CD4-positive, alpha-beta T cell treated with Interleukin-10 for 1 hour (primary cell): Measurements from ENCODE around the gene ADCY5.

Source experiments
- DNase-seq: peaks from one replicate; pipeline ENCODE4 v3.0.0-alpha.2; 2020

Gene ADCY5

DNA sequence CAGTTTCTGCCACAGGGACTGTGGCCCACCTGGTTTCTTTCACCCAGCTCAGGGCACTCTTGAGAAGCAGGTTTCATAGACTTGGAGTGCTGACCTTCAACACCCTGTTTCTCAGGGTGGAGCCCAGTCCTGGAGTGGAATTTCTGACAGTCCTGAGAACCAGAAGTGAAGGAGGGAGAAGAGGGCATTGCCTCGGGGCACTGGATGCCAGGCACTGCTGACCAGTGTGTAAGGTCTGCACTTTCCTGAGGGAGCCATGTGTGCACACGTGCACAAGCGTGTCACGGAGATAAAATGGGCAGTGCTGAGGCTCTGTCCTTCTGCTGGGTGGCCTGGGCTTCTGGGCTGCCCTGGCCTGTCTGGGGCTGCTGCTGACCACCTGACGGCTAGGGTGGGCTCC is 128.7 kb downstream of the ADCY5 start:
- no peak for DNase-seq

DNA sequence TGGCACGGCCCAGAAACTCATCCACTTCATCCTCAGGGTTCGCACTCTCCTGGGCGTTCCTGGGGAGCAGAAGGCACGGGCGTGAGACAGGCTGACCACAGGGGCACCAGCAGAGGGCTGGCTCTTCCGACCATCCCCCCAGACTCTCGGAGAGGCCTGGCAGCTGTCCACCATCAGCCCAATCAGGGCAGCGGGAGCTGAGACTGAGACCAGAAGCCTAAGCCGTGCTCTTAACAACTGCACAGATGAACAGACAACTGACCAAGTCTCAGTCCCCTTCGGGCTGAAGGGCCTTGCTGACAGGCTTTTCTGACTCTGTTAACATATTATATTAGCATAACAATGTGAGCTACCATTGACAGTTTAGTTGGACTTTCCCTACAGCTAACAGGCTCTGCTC is 129.1 kb downstream of the ADCY5 start:
- DNase-seq = no peak

DNA sequence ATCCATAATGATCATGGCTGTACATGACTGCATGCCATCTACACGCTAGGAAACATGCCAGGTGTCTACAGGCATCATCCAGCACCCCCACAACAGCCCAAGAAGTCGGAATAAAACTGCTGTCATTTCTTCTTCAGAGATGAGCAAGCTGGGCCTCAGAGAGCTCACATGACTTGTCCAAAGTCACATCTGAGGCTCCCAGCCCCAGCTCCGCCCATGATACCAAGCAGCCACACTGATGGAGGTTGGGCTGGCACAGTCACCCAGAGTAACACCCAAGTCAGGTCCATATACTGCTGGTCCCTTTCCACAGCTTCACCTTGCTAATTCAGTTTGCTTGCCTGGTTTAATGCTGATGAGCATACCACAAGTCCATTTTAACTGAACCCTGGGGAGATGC is 130.5 kb downstream of the ADCY5 start:
- DNase-seq = no peak

DNA sequence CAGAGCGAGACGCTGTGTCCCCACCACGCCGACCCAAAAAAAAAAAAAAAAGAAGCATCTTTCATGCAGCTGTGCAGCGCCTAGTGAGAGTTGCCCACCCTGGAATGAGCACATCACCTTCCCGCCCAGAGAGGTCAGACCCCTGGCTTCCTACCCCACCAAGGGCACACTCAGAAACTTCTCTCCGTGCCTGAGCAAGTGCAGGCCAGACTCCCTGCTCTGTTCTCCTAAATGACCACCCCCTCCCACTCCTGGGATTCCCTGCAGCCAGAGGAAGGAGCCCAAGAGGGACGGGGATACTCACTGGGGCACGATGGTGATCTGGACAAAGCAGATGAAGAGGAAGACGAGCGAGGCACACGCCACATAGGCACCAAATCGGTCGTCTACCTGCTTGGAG is 131.2 kb downstream of the ADCY5 start:
- no peak for DNase-seq

DNA sequence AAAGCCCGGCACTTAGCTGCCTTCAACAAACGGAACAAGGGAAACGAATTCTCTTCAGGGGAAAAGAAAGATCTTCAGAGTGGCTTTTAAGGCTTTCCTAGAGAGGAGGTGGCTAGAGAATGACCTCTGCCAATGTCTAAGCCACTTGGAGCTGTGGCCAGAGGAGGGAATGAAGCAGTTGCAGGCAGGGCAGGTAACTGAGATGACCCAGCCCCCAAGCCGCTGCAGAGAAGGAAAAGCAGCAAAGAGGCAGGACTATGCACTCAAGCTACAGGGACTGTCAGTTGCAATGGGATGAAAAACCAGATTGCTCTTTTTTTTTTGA is 133.7 kb downstream of the ADCY5 start:
- no peak for DNase-seq

DNA sequence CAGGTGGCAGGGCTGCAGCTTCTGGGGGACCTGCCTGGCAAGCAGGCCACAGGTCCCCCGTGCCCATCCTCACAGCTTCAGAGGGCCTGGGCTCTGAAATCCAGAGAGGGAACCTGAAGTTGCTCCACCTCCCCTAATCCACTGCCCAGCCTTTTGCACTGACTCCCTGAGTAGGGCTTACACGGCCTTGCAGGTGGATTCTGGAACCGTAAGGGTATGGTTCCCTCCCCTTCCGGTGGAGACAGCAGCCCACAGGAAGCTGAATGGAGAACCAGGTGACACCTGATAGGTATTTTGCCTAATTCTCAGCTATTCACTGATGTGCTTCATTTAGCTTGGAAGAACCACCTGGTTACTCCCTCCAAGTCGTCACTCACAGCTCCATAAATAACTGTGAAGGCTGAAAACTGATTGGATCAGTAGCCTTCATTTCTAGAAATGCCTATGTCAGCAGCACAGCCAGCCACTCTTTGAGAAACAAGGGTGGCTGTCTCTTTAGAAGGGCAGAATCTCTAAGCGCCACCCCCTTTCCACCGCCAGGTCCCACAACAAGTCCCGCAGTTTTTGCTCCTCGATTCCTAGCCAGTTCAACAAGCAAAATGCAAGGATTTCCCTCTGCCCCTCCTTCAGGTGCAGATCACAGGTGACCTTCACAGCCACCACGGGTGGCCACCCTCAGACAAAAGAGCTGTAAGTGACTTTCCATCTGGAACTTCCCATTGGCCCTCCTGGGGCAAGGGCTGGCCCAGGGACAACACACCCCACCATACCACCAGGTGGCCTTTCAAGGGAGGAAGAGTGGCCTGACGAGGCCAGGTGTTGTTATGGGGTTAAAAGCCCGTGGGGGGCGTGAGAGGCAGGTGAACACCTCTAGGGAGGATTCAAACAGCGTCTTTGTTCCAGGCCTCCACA is 134.3 kb downstream of the ADCY5 start:
- no peak for DNase-seq

DNA sequence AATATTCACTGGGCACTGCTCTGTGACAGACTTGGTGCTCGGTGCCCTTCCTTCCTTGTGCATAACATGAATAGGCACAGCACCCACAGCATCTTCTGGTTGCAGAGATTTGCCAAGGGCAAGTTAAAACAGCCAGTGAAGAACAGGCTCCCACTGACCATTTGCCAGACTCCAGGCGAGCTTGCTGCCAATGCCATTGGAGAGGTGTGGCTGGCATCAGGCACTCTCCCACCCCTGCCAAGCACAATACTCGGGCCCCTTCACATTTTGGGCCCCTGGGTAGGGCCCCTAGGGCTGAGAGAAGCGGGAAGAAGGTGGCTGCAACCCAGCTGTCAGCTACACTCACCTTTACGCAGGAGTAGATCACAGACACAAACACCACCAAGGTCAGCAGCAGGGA is 135.0 kb downstream of the ADCY5 start:
- DNase-seq = no peak

GRCh38 chr3:123312331-123313265 is 136.3 kb downstream of the ADCY5 start:
- no peak for DNase-seq

DNA sequence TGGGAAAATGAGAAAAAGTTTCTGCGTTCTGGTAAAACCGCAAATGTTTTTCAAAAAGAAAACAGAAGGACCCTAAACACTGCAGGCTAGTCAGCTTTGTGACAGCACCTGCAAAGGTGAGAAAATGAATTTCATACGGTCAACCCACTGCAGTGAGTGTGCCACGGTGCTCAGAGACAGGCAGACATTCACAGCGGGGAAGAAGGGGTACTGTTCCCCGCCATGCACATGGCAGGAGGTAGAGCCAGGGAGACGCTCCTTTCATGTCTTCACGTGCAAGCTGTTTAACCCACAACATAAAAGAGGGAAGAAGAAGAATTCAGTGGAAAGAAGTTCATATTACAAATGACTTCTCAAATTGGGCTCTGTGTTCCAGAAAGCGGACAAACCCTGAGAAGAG is 137.7 kb downstream of the ADCY5 start:
- DNase-seq = no peak

DNA sequence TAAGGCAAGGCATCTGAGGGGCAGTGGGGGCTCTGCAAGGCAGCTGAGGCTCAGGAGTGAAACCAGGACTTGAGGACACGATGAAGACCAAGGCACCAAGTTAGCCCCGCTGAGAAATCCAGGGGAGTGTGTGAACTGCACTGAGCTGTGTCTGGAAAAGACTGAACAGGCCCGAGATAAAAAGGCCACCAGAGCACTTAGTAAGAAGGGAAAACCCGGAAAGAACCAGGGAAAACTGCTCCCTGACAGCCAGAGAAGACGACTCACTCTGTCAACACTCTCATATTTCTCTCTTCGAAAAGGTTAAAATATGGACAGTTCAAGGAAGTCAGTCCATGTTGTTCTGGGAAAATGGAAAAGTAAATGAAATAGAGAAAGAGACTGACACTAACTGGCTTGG is 138.1 kb downstream of the ADCY5 start:
- no peak for DNase-seq

- DNase-seq = no peak
These were observed 138.7 kb downstream of the ADCY5 start for GRCh38 chr3:123310186-123310585.

- no peak for DNase-seq
These were observed 141.8 kb downstream of the ADCY5 start for GRCh38 chr3:123307064-123307463.

DNA sequence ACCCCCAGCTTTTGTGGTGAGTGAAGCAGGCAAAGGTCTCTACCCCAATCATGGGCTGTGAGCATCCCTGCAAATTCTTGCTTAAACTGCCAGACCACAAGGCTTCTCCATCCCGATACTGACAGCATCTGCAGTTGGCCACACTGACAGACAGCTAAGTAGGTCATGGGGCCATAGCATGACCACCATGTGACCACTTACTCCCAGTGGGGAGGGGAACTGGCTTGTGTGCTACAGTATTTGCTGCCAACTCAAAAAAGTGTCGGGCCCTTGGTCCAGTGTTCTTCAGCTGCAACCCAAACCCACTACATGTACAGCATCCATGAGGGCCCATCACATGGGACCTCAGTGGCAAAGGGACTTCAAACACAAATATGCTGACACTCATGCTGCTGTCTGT is 143.7 kb downstream of the ADCY5 start:
- DNase-seq = no peak

- no peak for DNase-seq
These were observed 144.8 kb downstream of the ADCY5 start for GRCh38 chr3:123303976-123304560.

GRCh38 chr3:123302961-123303360 is 145.9 kb downstream of the ADCY5 start:
- no peak for DNase-seq

- no peak for DNase-seq
These were observed 147.3 kb downstream of the ADCY5 start for GRCh38 chr3:123301331-123302184.

DNA sequence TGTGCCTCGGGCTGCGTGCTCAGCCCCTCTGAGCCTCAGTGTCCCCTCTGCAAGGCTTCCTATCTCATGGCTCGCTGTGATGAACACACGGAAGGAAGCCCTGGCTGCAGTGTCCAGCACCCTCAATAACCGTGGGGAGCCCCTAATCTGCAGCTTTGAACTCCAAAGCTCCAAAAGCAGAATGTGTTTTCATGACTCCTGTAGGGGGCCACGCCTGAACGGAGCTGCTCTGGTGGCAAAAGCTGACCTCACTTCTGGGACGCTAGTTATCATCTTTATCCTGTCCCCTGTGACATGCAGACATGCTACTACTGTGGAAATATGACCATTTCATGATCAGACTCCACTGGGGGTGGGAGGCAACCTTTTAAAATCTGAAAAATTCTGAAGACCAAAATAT is 148.3 kb downstream of the ADCY5 start:
- no peak for DNase-seq

- no peak for DNase-seq
These were observed 148.8 kb downstream of the ADCY5 start for GRCh38 chr3:123300056-123300455.

DNA sequence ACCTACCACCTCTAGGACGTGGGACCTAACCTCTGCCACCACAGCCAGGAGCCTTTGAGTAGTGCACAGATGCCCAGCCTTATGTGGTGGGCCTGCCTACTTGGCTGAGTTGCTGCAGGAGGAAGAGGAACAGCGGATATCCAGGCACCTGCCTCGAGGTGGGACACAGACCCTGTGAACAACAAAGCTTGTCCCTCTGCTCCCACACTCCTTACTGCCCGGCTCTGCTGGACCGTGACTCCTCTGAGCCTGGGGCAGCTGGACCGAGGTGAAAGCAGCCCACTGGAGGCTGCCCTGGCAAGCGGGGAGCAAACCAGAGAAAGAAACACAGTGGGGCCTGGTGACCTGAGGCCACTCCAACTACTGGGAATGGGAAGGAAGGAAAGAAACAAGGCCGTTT is 149.3 kb downstream of the ADCY5 start:
- DNase-seq = no peak

DNA sequence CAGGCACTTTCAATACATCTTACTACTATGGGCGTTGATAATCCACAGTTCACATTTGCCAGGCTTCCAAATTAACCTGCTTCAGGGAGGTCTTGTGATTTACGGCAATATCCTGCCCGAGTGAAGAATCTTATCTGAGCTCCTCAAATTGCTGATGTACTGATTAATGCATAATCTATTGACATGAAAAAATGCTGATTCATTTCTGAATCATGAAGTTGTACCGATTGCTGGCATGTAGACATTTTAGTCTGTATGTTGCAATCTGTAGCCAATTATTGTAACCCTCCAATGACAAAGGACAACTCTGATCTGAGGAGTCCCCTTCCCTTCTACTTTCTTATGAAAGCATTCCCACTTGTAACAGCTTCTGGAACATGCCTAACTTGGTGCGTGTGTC is 150.0 kb downstream of the ADCY5 start:
- DNase-seq = no peak

DNA sequence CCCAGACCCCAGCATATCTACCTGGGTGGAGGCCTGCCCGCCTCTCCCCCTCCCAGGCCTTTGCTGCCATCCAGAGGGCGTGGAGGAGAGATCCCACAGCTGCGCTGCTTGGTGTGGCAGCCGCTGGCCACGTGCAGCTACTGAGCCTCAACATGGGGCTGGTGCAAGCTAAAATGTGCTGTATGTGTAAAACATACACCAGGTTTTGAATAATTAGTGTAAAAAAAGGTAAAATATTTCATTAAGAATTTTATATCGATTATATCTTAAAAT is 151.3 kb downstream of the ADCY5 start:
- DNase-seq = no peak

GRCh38 chr3:123296836-123297626 is 151.9 kb downstream of the ADCY5 start:
- DNase-seq = no peak
